Activated effector memory CD4-positive, alpha-beta T cell treated with anti-CD3 and anti-CD28 coated beads, Interleukin-2, amount 50 U/mL, for 16 hours (primary cell): ENCODE results near the gene WDR88.
A peak's percentile ranks its signal among the peaks of the same experiment; 100 is the strongest.
"Not testable (repeated sequence)": the region's sequence is repeated elsewhere in the genome, so short reads cannot be mapped to it uniquely, and the experiment has no call there.

Experiments used
- DNase-seq: peaks from one replicate; pipeline ENCODE4 v3.0.0-alpha.2; 2020

Gene WDR88

GRCh38 chr19:33132021-33132420, at the start of gene WDR88:
Gene WDR88, plus strand, starts transcription at chr19:33132114. Its CDS starts 56 bp downstream, at chr19:33132170.
- DNase-seq, result no peak

GRCh38 chr19:33085570-33086128, 46.3 kb upstream of the WDR88 start:
- no peak for DNase-seq

GRCh38 chr19:33086955-33087354, 45.0 kb upstream of the WDR88 start:
- DNase-seq, result no peak

- no peak for DNase-seq
Measured at GRCh38 chr19:33089010-33089409, 42.9 kb upstream of the WDR88 start.

- no peak for DNase-seq
Measured at GRCh38 chr19:33090179-33090578, 41.7 kb upstream of the WDR88 start.

- DNase-seq, result no peak
Measured at GRCh38 chr19:33093420-33094210, 38.3 kb upstream of the WDR88 start.

GRCh38 chr19:33094436-33095067, 37.4 kb upstream of the WDR88 start:
- DNase-seq, result no peak

GRCh38 chr19:33096005-33096404, 35.9 kb upstream of the WDR88 start:
- DNase-seq, result no peak

- no peak for DNase-seq
Measured at GRCh38 chr19:33098055-33098534, 33.8 kb upstream of the WDR88 start.

- DNase-seq, result no peak
Measured at GRCh38 chr19:33100894-33101644, 30.8 kb upstream of the WDR88 start.

- no peak for DNase-seq
Measured at GRCh38 chr19:33102893-33103292, 29.0 kb upstream of the WDR88 start.

GRCh38 chr19:33108161-33108560, 23.8 kb upstream of the WDR88 start:
- no peak for DNase-seq

- no peak for DNase-seq
Measured at GRCh38 chr19:33110137-33110910, 21.6 kb upstream of the WDR88 start.

- no peak for DNase-seq
Measured at GRCh38 chr19:33111587-33111986, 20.3 kb upstream of the WDR88 start.

- no peak for DNase-seq
Measured at GRCh38 chr19:33114312-33114711, 17.6 kb upstream of the WDR88 start.

- no peak for DNase-seq
Measured at GRCh38 chr19:33117501-33117900, 14.4 kb upstream of the WDR88 start.

GRCh38 chr19:33118643-33119042, 13.3 kb upstream of the WDR88 start:
- no peak for DNase-seq

GRCh38 chr19:33124207-33125098, 7.5 kb upstream of the WDR88 start:
- DNase-seq, result no peak

- peak; percentile 81 for DNase-seq
Measured at GRCh38 chr19:33125929-33126388, 6.0 kb upstream of the WDR88 start.

GRCh38 chr19:33126712-33127111, 5.2 kb upstream of the WDR88 start:
- not testable (repeated sequence) for DNase-seq

- DNase-seq, result no peak
Measured at GRCh38 chr19:33129901-33130300, 2.0 kb upstream of the WDR88 start.
